A673 (cell line): ENCODE results near the gene USP2. TPM values are rescaled to one million over a fixed set of nuclear protein-coding genes. Genes with fewer than 3 reads are reported as not detected.

Source experiments
- BruUV-seq: library from RNA; stranded (reverse); fragments of 400-500 nt; replicated peaks from 2 replicates; lab custom pipeline; 2021; lab: Mats Ljungman, UMichigan
- CTCF ChIA-PET: fragments of 300-600 bp; sonication (Branson Sonifier 250); formaldehyde crosslinking; loops from one replicate; lab custom pipeline; 2022; ENCODE audit warnings: antibody characterized with exemption; lab: Charles Lee
- POLR2A ChIA-PET: fragments of 300-600 bp; sonication (Branson Sonifier 250); formaldehyde crosslinking; loops from one replicate; lab custom pipeline; 2022; ENCODE audit warnings: antibody characterized with exemption; ENCODE audit not compliant: low non-redundant PET; lab: Charles Lee
- DNase-seq: peaks from one replicate; pipeline ENCODE4 v3.0.0-alpha.2; 2015; ENCODE audit warnings: low spot score
- H3K27ac ChIP-seq: fragments of 200-600 bp; sonication (generic); 2 replicates; pipeline ENCODE4 v1.5.1; 2016; ENCODE audit warnings: mixed run types, low read depth, mild to moderate bottlenecking, mixed read lengths, antibody characterized with exemption, low read length; ENCODE audit not compliant: poor library complexity, severe bottlenecking
- H3K27me3 ChIP-seq: fragments of 200-600 bp; sonication (generic); replicated peaks from 2 replicates; pipeline ENCODE4 v1.6.1; 2017; ENCODE audit warnings: mixed run types, low read depth, mild to moderate bottlenecking, mixed read lengths, antibody characterized with exemption, low read length; ENCODE audit not compliant: insufficient read depth, poor library complexity
- H3K36me3 ChIP-seq: fragments of 200-600 bp; sonication (generic); 2 replicates; pipeline ENCODE4 v1.6.1; 2016; ENCODE audit warnings: mixed run types, mild to moderate bottlenecking, mixed read lengths, antibody characterized with exemption, low read length; ENCODE audit not compliant: insufficient read depth, poor library complexity, severe bottlenecking
- H3K4me1 ChIP-seq: fragments of 200-600 bp; sonication (generic); 2 replicates; pipeline ENCODE4 v1.6.1; 2017; ENCODE audit warnings: mixed run types, mild to moderate bottlenecking, mixed read lengths, antibody characterized with exemption, low read length; ENCODE audit not compliant: insufficient read depth, poor library complexity, severe bottlenecking
- H3K4me3 ChIP-seq: fragments of 200-600 bp; sonication (generic); 2 replicates; pipeline ENCODE4 v1.5.1; 2016; ENCODE audit warnings: low read depth, mixed run types, mild to moderate bottlenecking, mixed read lengths, low read length; ENCODE audit not compliant: poor library complexity, severe bottlenecking
- H3K9me3 ChIP-seq: fragments of 200-600 bp; sonication (generic); 2 replicates; pipeline ENCODE4 v1.6.1; 2016; ENCODE audit warnings: mixed run types, low read depth, mild to moderate bottlenecking, mixed read lengths, antibody characterized with exemption, low read length; ENCODE audit not compliant: poor library complexity, severe bottlenecking
- EZH2 ChIP-seq: fragments of 200-600 bp; sonication (generic); IDR thresholded peaks from 2 replicates; pipeline ENCODE4 v1.6.1; 2017; ENCODE audit warnings: borderline replicate concordance, low read depth, mild to moderate bottlenecking, mixed read lengths, antibody characterized with exemption, low read length; ENCODE audit not compliant: poor library complexity, severe bottlenecking
- intact Hi-C: fragments of 100-400 bp; cut with micrococcal nuclease; formaldehyde crosslinking; loops from one replicate; pipeline ENCODE4 v1.10.0; 2022; ENCODE audit not compliant: unreplicated experiment
- total RNA-seq: library from RNA; stranded (reverse); gene quantifications from 2 replicates; pipeline ENCODE4 v1.2.3, GENCODE V29; 2021
- TF ChIP-seq, protein P1 (sequence below): fragments of 300-800, 200-600 bp; sonication (generic); conservative IDR thresholded peaks from 2 replicates; pipeline ENCODE4 v1.5.1; 2017; ENCODE audit warnings: low read depth, mild to moderate bottlenecking, antibody characterized with exemption, low read length, moderate library complexity, mixed read lengths

USP2 gene
- total RNA-seq, 1 experiment from 2014 or later: 4.8 TPM

DNA sequence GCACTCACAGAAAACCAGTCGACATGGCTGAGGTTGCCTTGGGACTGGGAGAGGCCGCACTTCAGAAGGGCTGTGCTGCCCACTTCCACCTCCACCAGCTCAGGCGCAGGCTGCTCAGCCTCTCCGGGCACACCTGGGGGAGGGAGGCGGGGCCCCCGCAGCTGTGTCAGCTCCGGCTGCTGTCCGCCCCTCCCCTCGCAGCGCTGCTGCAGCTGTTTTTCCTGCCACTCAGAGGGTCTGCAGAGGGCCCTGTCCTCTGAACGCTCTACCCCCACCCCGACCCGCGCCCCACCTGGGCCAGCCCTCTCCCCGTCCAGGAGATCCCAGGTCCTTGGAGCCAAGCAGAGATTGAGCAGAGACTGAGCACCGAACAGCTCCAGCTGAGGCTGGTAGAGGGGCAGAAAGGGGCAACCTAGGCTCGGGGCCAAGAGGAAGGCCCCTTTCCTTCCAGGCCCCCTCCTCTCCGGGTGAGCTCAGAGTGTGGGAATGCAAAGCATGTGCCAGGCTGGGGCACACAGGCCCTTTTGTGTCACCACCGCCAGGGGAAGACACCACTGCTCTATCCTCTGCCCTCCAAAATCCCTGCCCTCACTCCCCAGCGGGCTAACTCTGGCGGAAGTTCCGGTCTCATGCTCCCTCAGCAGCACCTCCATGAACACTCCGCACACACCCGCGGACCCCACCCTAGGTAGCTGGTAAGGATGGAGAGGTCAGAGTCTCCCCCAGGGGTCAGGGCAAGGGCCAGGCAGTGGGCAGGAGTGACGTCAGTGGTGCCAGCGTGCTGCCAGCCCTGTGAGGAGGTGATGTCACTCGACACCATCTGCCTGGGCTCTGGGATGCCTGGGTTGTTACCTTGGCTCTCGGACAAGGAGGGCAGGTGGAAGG, 66.1 kb downstream of the USP2 start:
- H3K27me3 ChIP-seq: no peaks in the 10 kb centered on the region
- BruUV-seq: no TSS peak
- no peak for TF ChIP-seq EZH2
- TF ChIP-seq, protein P1, sequence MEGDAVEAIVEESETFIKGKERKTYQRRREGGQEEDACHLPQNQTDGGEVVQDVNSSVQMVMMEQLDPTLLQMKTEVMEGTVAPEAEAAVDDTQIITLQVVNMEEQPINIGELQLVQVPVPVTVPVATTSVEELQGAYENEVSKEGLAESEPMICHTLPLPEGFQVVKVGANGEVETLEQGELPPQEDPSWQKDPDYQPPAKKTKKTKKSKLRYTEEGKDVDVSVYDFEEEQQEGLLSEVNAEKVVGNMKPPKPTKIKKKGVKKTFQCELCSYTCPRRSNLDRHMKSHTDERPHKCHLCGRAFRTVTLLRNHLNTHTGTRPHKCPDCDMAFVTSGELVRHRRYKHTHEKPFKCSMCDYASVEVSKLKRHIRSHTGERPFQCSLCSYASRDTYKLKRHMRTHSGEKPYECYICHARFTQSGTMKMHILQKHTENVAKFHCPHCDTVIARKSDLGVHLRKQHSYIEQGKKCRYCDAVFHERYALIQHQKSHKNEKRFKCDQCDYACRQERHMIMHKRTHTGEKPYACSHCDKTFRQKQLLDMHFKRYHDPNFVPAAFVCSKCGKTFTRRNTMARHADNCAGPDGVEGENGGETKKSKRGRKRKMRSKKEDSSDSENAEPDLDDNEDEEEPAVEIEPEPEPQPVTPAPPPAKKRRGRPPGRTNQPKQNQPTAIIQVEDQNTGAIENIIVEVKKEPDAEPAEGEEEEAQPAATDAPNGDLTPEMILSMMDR: no peak
- peak; percentile 56 for DNase-seq
- ChIA-PET CTCF (interaction anchor here (0.6 kb wide), 1 partner anchor 88 kb away, joined by 10 read pairs; no protein-coding TSS in a partner anchor), POLR2A (no interaction called here)
- H3K4me1 ChIP-seq: peaks cover 14% of the 10 kb centered on the region
- no peaks in the 10 kb centered on the region for H3K9me3 ChIP-seq
- intact Hi-C loops: no loop called here
- no peak overlapping the region for H3K27ac ChIP-seq
- H3K4me3 ChIP-seq: peak overlapping the region; percentile 62
- H3K36me3 ChIP-seq: no peaks in the 10 kb centered on the region

DNA sequence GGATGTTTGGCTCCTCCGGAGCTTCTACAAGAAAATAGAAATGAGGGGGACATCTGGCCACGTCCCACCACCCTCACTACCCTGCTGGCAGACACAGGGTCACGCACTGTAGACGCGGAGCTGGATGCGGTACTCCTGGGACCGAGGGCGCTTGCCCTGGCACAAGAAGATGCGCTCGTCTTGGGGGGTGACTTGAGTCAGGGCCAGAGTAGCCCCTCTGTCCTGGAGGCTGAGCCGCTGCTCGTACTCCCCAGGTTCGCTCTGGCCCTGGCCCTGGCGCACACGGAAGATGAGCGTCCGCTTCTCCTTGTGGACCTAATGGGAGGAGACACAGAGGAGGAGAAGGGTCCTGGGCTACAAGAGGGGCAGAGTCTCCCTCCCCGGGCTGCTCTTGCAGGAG, 66.8 kb downstream of the USP2 start:
- Histone ChIP-seq H3K4me3 (no peak overlapping the region), H3K27me3 (no peaks in the 10 kb centered on the region), H3K27ac (no peak overlapping the region), H3K4me1 (peaks cover 12% of the 10 kb centered on the region), H3K9me3 (no peaks in the 10 kb centered on the region), H3K36me3 (no peaks in the 10 kb centered on the region)
- ChIA-PET CTCF (interaction anchor here (0.6 kb wide), 1 partner anchor 89 kb away, joined by 10 read pairs; no protein-coding TSS in a partner anchor), POLR2A (no interaction called here)
- no peak for TF ChIP-seq EZH2
- TF ChIP-seq, protein P1: no peak
- intact Hi-C loops: no loop called here
- no TSS peak for BruUV-seq
- DNase-seq: no peak

DNA sequence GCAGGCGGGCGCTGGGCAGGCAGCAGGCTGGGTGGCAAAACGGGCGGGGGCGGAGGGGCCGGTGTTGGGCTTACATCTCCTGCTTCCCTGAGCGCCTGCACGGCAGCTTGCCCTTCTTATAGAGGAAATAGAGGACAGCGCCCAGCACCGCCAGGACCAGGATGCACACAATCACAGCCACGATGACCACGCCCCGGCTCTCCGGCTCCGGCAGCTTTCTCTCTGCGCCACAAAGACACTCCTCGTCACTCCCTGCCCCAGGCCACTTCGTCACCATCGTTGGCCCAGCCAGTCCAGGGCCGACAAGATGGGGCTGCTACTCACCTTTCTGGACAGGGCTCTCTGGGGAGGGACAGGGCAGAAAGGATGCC, 70.8 kb downstream of the USP2 start:
- ChIA-PET POLR2A (no interaction called here), CTCF (no interaction called here)
- Histone ChIP-seq H3K9me3 (no peaks in the 10 kb centered on the region), H3K36me3 (no peaks in the 10 kb centered on the region), H3K27me3 (no peaks in the 10 kb centered on the region), H3K4me3 (no peak overlapping the region), H3K4me1 (peaks cover 4% of the 10 kb centered on the region), H3K27ac (no peak overlapping the region)
- no TSS peak for BruUV-seq
- DNase-seq: no peak
- no peak for TF ChIP-seq EZH2
- TF ChIP-seq, protein P1: no peak
- intact Hi-C loops: no loop called here
